SH-SY5Y (cell line): ENCODE data around the gene MEIS2.

Source experiments
- GATA2 ChIP-seq: IDR thresholded peaks from 2 replicates; pipeline ENCODE4 v1.6.1; 2011; ENCODE audit warnings: mild to moderate bottlenecking, low read depth, low read length
- GATA3 ChIP-seq: IDR thresholded peaks from 2 replicates; pipeline ENCODE4 v1.6.1; 2011; ENCODE audit warnings: low read depth, mild to moderate bottlenecking, low read length, moderate library complexity

Gene MEIS2

GRCh38 chr15:37100109-37100965, at the start of gene MEIS2:
TSS of gene MEIS2 (minus strand) at chr15:37100549. CDS start at chr15:37099466, 1,083 bp downstream.
- no peak for TF ChIP-seq GATA2
- TF ChIP-seq GATA3: no peak

- no peak for TF ChIP-seq GATA2
- no peak for TF ChIP-seq GATA3
Measured at GRCh38 chr15:37149146-37149545, 48.8 kb upstream of the MEIS2 start.

GRCh38 chr15:37148714-37149113, 48.4 kb upstream of the MEIS2 start:
- TF ChIP-seq GATA3 (no peak), GATA2 (no peak)

- TF ChIP-seq GATA2: no peak
- no peak for TF ChIP-seq GATA3
Measured at GRCh38 chr15:37143351-37143750, 43.0 kb upstream of the MEIS2 start.

GRCh38 chr15:37142371-37142770, 42.0 kb upstream of the MEIS2 start:
- TF ChIP-seq GATA2: no peak
- TF ChIP-seq GATA3: no peak

GRCh38 chr15:37140531-37141058, 40.2 kb upstream of the MEIS2 start:
- TF ChIP-seq GATA3 (no peak), GATA2 (no peak)

GRCh38 chr15:37138591-37139215, 38.4 kb upstream of the MEIS2 start:
- no peak for TF ChIP-seq GATA3
- no peak for TF ChIP-seq GATA2

- TF ChIP-seq GATA3 (no peak), GATA2 (no peak)
Measured at GRCh38 chr15:37137221-37137620, 36.9 kb upstream of the MEIS2 start.

GRCh38 chr15:37136666-37137065, 36.3 kb upstream of the MEIS2 start:
- TF ChIP-seq GATA2 (no peak), GATA3 (no peak)

GRCh38 chr15:37135225-37135624, 34.9 kb upstream of the MEIS2 start:
- TF ChIP-seq GATA3: no peak

- peak; percentile 46; the same call in 1 of the 2 replicates for TF ChIP-seq GATA2
- peak; percentile 51; the same call in 1 of the 2 replicates for TF ChIP-seq GATA3
Measured at GRCh38 chr15:37134699-37135131, 34.4 kb upstream of the MEIS2 start.

- TF ChIP-seq GATA2: no peak
- no peak for TF ChIP-seq GATA3
Measured at GRCh38 chr15:37134244-37134643, 33.9 kb upstream of the MEIS2 start.

GRCh38 chr15:37133602-37134001, 33.3 kb upstream of the MEIS2 start:
- TF ChIP-seq GATA2 (no peak), GATA3 (no peak)

- TF ChIP-seq GATA2 (no peak), GATA3 (no peak)
Measured at GRCh38 chr15:37132826-37133417, 32.6 kb upstream of the MEIS2 start.
